OCI-LY7 (cell line): ENCODE results near the gene USP48.

Experiments used
- CTCF ChIP-seq: fragments of 200-600 bp; sonication (generic); conservative IDR thresholded peaks from 2 replicates; pipeline ENCODE4 v1.5.1; 2014; ENCODE audit warnings: mild to moderate bottlenecking, antibody characterized with exemption, low read length, moderate library complexity, mixed read lengths
- EZH2phosphoT487 ChIP-seq: fragments of 200-600 bp; sonication (generic); IDR thresholded peaks from 2 replicates; pipeline ENCODE4 v1.6.1; 2018; ENCODE audit warnings: low read depth, borderline replicate concordance, mild to moderate bottlenecking, mixed run types, antibody characterized with exemption, low read length, moderate library complexity, mixed read lengths

- TF ChIP-seq CTCF (no peak), EZH2phosphoT487 (no peak)
These were observed 48.6 kb upstream of the USP48 start for GRCh38 chr1:21831454-21831970.
